ENCODE results near the gene FOXA2. TPM values are rescaled to one million over a fixed set of nuclear protein-coding genes. Genes with fewer than 3 reads are reported as not detected.
A peak's percentile ranks its signal among the peaks of the same experiment; 100 is the strongest.

Gene FOXA2
- total and polyA plus RNA-seq, 2 of the 13 experiments (the other 11 are each of a cell fraction or from before 2014, with no cell fraction given), result 8.8 to 12.2 TPM

DNA sequence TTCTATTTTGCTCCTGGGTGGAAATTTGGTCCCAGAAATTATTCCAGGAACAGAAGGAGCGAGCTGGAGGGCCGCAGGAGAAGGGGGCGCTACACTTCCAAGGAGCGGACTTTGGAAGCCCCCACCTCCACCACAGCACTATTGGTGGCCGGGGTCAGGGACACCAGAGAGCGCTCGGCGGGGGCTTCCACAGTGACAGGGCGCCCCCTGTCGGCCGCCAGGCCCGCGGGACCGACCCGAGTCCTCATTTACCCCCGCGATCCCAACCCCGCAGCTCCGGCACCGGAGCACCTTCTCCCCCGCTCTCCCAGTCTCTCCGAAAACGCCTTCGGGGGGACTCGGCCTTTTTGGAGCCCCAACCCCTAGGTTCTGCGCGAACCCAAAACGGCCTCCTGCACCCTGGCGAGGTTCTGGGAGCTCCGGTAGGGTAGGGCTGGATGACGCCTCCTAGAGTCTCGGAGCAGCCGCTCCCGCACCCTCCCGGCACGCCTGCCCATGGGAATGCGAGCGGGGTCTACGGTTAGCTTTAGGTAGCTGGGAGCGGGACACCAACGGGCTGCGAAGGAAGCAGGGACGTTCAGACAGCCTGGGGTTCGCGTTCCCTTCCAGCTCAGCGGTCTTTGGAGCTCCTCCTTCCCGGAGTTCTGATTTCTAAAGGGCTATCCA, 2.4 kb upstream of the FOXA2 start (continued):
- TF ChIP-seq MIXL1 (CRISPR knock-in tag; IDR thresholded peaks at IDR 0.05), result peak; percentile 84
- TF ChIP-seq NRL (CRISPR knock-in tag; IDR thresholded peaks at IDR 0.05; ENCODE audit: borderline replicate concordance), result peak; percentile 54; the same call in 1 of the 2 replicates
- TF ChIP-seq ZNF703 (CRISPR knock-in tag; IDR thresholded peaks at IDR 0.05; ENCODE audit: borderline replicate concordance), result no peak
- TF ChIP-seq JDP2 (CRISPR knock-in tag; IDR thresholded peaks at IDR 0.05; ENCODE audit: borderline replicate concordance), result no peak
- TF ChIP-seq TBL1XR1 (IDR thresholded peaks at IDR 0.05; ENCODE audit: borderline replicate concordance, low read length, partially characterized antibody), result no peak
- TF ChIP-seq ADNP (CRISPR knock-in tag; IDR thresholded peaks at IDR 0.05), result peak; percentile 48; the same call in 1 of the 2 replicates
- peak; percentile 79; the same call in 1 of the 2 replicates for TF ChIP-seq PITX1 (CRISPR knock-in tag; IDR thresholded peaks at IDR 0.05)
- TF ChIP-seq DNMT1 (CRISPR knock-in tag; IDR thresholded peaks at IDR 0.05), result no peak; the same call in 1 of the 2 replicates
- TF ChIP-seq RAD51 (IDR thresholded peaks at IDR 0.05; ENCODE audit: borderline replicate concordance), result no peak
- TF ChIP-seq ZNF720 (CRISPR knock-in tag; IDR thresholded peaks at IDR 0.05), result no peak
- peak; percentile 70; the same call in 1 of the 2 replicates for TF ChIP-seq KMT2A (CRISPR knock-in tag; IDR thresholded peaks at IDR 0.05)
- peak; percentile 52 for TF ChIP-seq ETV6 (CRISPR knock-in tag; conservative IDR thresholded peaks at IDR 0.05)
- peak; percentile 76 for TF ChIP-seq ZNF263 (CRISPR knock-in tag; IDR thresholded peaks at IDR 0.05)
- TF ChIP-seq ZNF713 (CRISPR knock-in tag; IDR thresholded peaks at IDR 0.05), result no peak
- TF ChIP-seq POLR2AphosphoS2 (IDR thresholded peaks at IDR 0.05; ENCODE audit: low read depth, low read length), result no peak
- TF ChIP-seq MAZ (IDR thresholded peaks at IDR 0.05; ENCODE audit: borderline replicate concordance, low read depth, low read length), result peak; percentile 47; the same call in 1 of the 2 replicates
- TF ChIP-seq MAZ (CRISPR knock-in tag; IDR thresholded peaks at IDR 0.05; ENCODE audit: low read depth), result peak; percentile 78
- TF ChIP-seq YY1 (IDR thresholded peaks at IDR 0.05; ENCODE audit: insufficient read depth, insufficient replicate concordance, low read depth, low read length), result peak; percentile 67
- 0 out of 2 replicates have a peak, but pooled peaks have one; percentile 19 for TF ChIP-seq IRF9 (CRISPR knock-in tag; IDR thresholded peaks at IDR 0.05; ENCODE audit: borderline replicate concordance)
- no peak for TF ChIP-seq ZBTB39 (CRISPR knock-in tag; IDR thresholded peaks at IDR 0.05)
- 0 out of 2 replicates have a peak, but pooled peaks have one; percentile 69 for TF ChIP-seq BCL6 (CRISPR knock-in tag; IDR thresholded peaks at IDR 0.05)
- no peak for TF ChIP-seq SNRNP70 (IDR thresholded peaks at IDR 0.05; ENCODE audit: low read depth, low read length)
- TF ChIP-seq WIZ (CRISPR knock-in tag; IDR thresholded peaks at IDR 0.05), result no peak
- TF ChIP-seq SYNCRIP (IDR thresholded peaks at IDR 0.05; ENCODE audit: insufficient read depth, low read depth, low read length), result no peak
- TF ChIP-seq ZNF652 (CRISPR knock-in tag; IDR thresholded peaks at IDR 0.05; ENCODE audit: borderline replicate concordance, low read depth), result no peak; the same call in 1 of the 2 replicates
- no peak for TF ChIP-seq ZNF850 (CRISPR knock-in tag; conservative IDR thresholded peaks at IDR 0.05)
- no peak for TF ChIP-seq ZNF24 (IDR thresholded peaks at IDR 0.05)
- TF ChIP-seq DNMT3B (CRISPR knock-in tag; conservative IDR thresholded peaks at IDR 0.05), result no peak
